ENCODE data around the gene DGCR2.

GRCh38 chr22:19079691-19080090, 42.5 kb downstream of the DGCR2 start:
- TF ChIP-seq CTCF (IDR thresholded peaks at IDR 0.05) (no peak), EP300 (IDR thresholded peaks at IDR 0.05) (no peak), POLR2A (IDR thresholded peaks at IDR 0.05) (no peak)
